ENCODE measurements around the gene RGL2. TPM values are rescaled to one million over a fixed set of nuclear protein-coding genes. Genes with fewer than 3 reads are reported as not detected.

RGL2 gene
- total and polyA plus RNA-seq, 2 donors (not counting 3 experiments of a cell fraction or from before 2014, with no cell fraction given), result 87.7 to 90.3 TPM

- no peak overlapping the region for H2AFZ ChIP-seq (ENCODE audit: low read depth, low read length)
- peak overlapping the region; percentile 70 to 86 (median 83) for H3K4me3 ChIP-seq (replicated peaks in 1 of 3; ENCODE audit: insufficient read depth in 1 of 3, low read depth in 1 of 3, low read length in 3 of 3)
- ChIA-PET POLR2A (no interaction called here), CTCF (interaction anchor here (1.6 kb wide), 1 partner anchor 11 kb away, joined by 4 read pairs; no protein-coding TSS in a partner anchor)
- H3K27me3 ChIP-seq (ENCODE audit: control insufficient read depth in 2 of 2, insufficient read depth in 2 of 2, low read length in 2 of 2), result no peaks in the 10 kb centered on the region
- FAIRE-seq (peak; percentile 15), DNase-seq (ENCODE audit: low read depth, low spot score) (peak; percentile 13)
- dilution Hi-C loops (cut with MboI; ENCODE audit: extremely low pct_ligation_motif_present, low sequenced_read_pairs) (no loop called here), intact Hi-C loops (cut with micrococcal nuclease) (loop anchor here (2.0 to 5.0 kb wide), 2 partner anchors 73 to 154 kb away; partner anchors contain the start of genes RXRB and SLC39A7)
- H3K4me2 ChIP-seq (ENCODE audit: insufficient read depth, low read length), result peak overlapping the region; percentile 97
- peak overlapping the region; percentile 85 for H3K27ac ChIP-seq (ENCODE audit: insufficient read depth, low read depth, low read length)
- TF ChIP-seq POLR2AphosphoS5 (IDR thresholded peaks at IDR 0.05; ENCODE audit: insufficient read depth, low read depth, low read length), result no peak
- no peak for TF ChIP-seq CTCF (IDR thresholded peaks at IDR 0.05; ENCODE audit: extremely low read depth in 1 of 2, insufficient read depth in 1 of 2, low read depth in 1 of 2, low read length in 2 of 2)
- no TSS peak for BruUV-seq (replicated peaks)
- H3K36me3 ChIP-seq (ENCODE audit: control insufficient read depth in 2 of 2, extremely low read depth in 1 of 2, insufficient read depth in 2 of 2, low read length in 2 of 2), result peaks cover 9 to 18% of the 10 kb centered on the region in 2 experiments
- peaks cover 48% of the 10 kb centered on the region for H3K79me2 ChIP-seq (ENCODE audit: control insufficient read depth, insufficient read depth, low read length)
- H3K9ac ChIP-seq (replicated peaks; ENCODE audit: extremely low read depth, insufficient read depth, low read length), result peak overlapping the region; percentile 91
- H3K4me1 ChIP-seq (ENCODE audit: control insufficient read depth, extremely low read depth, insufficient read depth, low read length), result peaks cover 48% of the 10 kb centered on the region
- no peaks in the 10 kb centered on the region for H3K9me1 ChIP-seq (replicated peaks; ENCODE audit: control insufficient read depth, extremely low read depth, insufficient read depth, low read length)
- H4K20me1 ChIP-seq (replicated peaks; ENCODE audit: control insufficient read depth, extremely low read depth, insufficient read depth, low read length), result peaks cover 5% of the 10 kb centered on the region
- no peaks in the 10 kb centered on the region for H3K9me3 ChIP-seq (replicated peaks; ENCODE audit: control insufficient read depth, insufficient read depth, low read length)
Measured at GRCh38 chr6:33273129-33273923, 25.4 kb downstream of the RGL2 start.

All from endothelial cell of umbilical vein (primary cell).